HepG2 (cell line): ENCODE data around the gene SPATA33. TPM values are rescaled to one million over a fixed set of nuclear protein-coding genes. Genes with fewer than 3 reads are reported as not detected.

Experiments used
- ARNT ChIP-seq: fragments of 450-650 bp; IDR thresholded peaks from 2 replicates; pipeline ENCODE4 v1.6.1; 2017
- BRCA1 ChIP-seq: sonication (generic); formaldehyde crosslinking; IDR thresholded peaks from 2 replicates; pipeline ENCODE4 v1.4.0; 2020; ENCODE audit warnings: missing genetic modification reagents
- CBX2 ChIP-seq, 2 experiments: fragments of 200-600 bp in 1 of 2; sonication (generic); formaldehyde crosslinking in 1 of 2; IDR thresholded peaks; 2 replicates each; pipeline versions ENCODE4 v1.7.0 to v1.8.1; 2018 to 2022; ENCODE audit warnings: low read depth in 2 of 2, low read length in 1 of 2, mild to moderate bottlenecking in 1 of 2, missing genetic modification reagents in 1 of 2
- CBX5 ChIP-seq: sonication (generic); formaldehyde crosslinking; IDR thresholded peaks from 2 replicates; pipeline ENCODE4 v1.4.0; 2020; ENCODE audit warnings: missing genetic modification reagents, borderline replicate concordance
- ERF ChIP-seq: IDR thresholded peaks from 2 replicates; pipeline ENCODE4 v1.6.1; 2018; ENCODE audit warnings: missing biosample characterization, missing genetic modification reagents
- GTF2F1 ChIP-seq: fragments of 150-350 bp; IDR thresholded peaks from 2 replicates; pipeline ENCODE4 v1.6.1; 2014; ENCODE audit warnings: low read length
- HMG20A ChIP-seq: IDR thresholded peaks from 2 replicates; pipeline ENCODE4 v1.6.1; 2016; ENCODE audit warnings: borderline replicate concordance
- HMGA1 ChIP-seq: sonication (generic); formaldehyde crosslinking; conservative IDR thresholded peaks from 2 replicates; pipeline ENCODE4 v1.4.0; 2020; ENCODE audit warnings: missing genetic modification reagents
- IRF2 ChIP-seq: IDR thresholded peaks from 2 replicates; pipeline ENCODE4 v1.6.1; 2018; ENCODE audit warnings: missing genetic modification reagents, missing compliant biosample characterization
- MIXL1 ChIP-seq: IDR thresholded peaks from 2 replicates; pipeline ENCODE4 v1.6.1; 2016
- MNT ChIP-seq: fragments of 450-650 bp; IDR thresholded peaks from 2 replicates; pipeline ENCODE4 v1.6.1; 2016
- MXD4 ChIP-seq: IDR thresholded peaks from 2 replicates; pipeline ENCODE4 v1.6.1; 2016; ENCODE audit warnings: mild to moderate bottlenecking, missing biosample characterization, missing genetic modification reagents
- MYNN ChIP-seq: sonication (generic); formaldehyde crosslinking; IDR thresholded peaks from 2 replicates; pipeline ENCODE4 v1.4.0; 2020; ENCODE audit warnings: mild to moderate bottlenecking, low read depth, missing genetic modification reagents
- NAIF1 ChIP-seq: sonication (generic); formaldehyde crosslinking; IDR thresholded peaks from 2 replicates; pipeline ENCODE4 v1.5.0; 2020; ENCODE audit warnings: mild to moderate bottlenecking, missing genetic modification reagents, borderline replicate concordance
- PAX8 ChIP-seq: sonication (generic); formaldehyde crosslinking; IDR thresholded peaks from 2 replicates; pipeline ENCODE4 v1.8.0; 2022; ENCODE audit warnings: mild to moderate bottlenecking, missing genetic modification reagents, borderline replicate concordance
- PCBP1 ChIP-seq: fragments of 200-400 bp; formaldehyde crosslinking; IDR thresholded peaks from 2 replicates; pipeline ENCODE4 v1.6.1; 2017; ENCODE audit warnings: mild to moderate bottlenecking, low read depth, low read length, borderline replicate concordance
- SAP130 ChIP-seq: IDR thresholded peaks from 2 replicates; pipeline ENCODE4 v1.6.1; 2016; ENCODE audit warnings: low read depth
- SMAD1 ChIP-seq: sonication (generic); formaldehyde crosslinking; IDR thresholded peaks from 2 replicates; pipeline ENCODE4 v1.4.0; 2020; ENCODE audit warnings: missing genetic modification reagents, low read depth, mild to moderate bottlenecking, borderline replicate concordance
- SNAI1 ChIP-seq: sonication (generic); formaldehyde crosslinking; IDR thresholded peaks from 2 replicates; pipeline ENCODE4 v1.5.0; 2020; ENCODE audit warnings: mild to moderate bottlenecking, missing genetic modification reagents, borderline replicate concordance
- SNAPC4 ChIP-seq: sonication (generic); formaldehyde crosslinking; IDR thresholded peaks from 2 replicates; pipeline ENCODE4 v1.4.0; 2020; ENCODE audit warnings: mild to moderate bottlenecking, missing genetic modification reagents
- TCF7 ChIP-seq: sonication (generic); IDR thresholded peaks from 2 replicates; pipeline ENCODE4 v1.6.1; 2016; ENCODE audit warnings: antibody characterized with exemption, low read depth
- ZNF24 ChIP-seq: fragments of 450-650 bp; IDR thresholded peaks from 2 replicates; pipeline ENCODE4 v1.6.1; 2017; ENCODE audit warnings: antibody characterized with exemption, mild to moderate bottlenecking
- ZNF432 ChIP-seq: sonication (generic); formaldehyde crosslinking; IDR thresholded peaks from 2 replicates; pipeline ENCODE4 v1.5.0; 2020; ENCODE audit warnings: missing genetic modification reagents, mild to moderate bottlenecking, borderline replicate concordance
- ZNF543 ChIP-seq: sonication (generic); formaldehyde crosslinking; IDR thresholded peaks from 2 replicates; pipeline ENCODE4 v1.4.0; 2020; ENCODE audit warnings: mild to moderate bottlenecking, missing genetic modification reagents
- ZNF549 ChIP-seq: sonication (generic); formaldehyde crosslinking; IDR thresholded peaks from 2 replicates; pipeline ENCODE4 v1.5.0; 2020; ENCODE audit warnings: missing genetic modification reagents
- ZNF672 ChIP-seq: sonication (generic); formaldehyde crosslinking; IDR thresholded peaks from 2 replicates; pipeline ENCODE4 v1.8.1; 2022; ENCODE audit warnings: missing genetic modification reagents
- ZNF883 ChIP-seq: sonication (generic); formaldehyde crosslinking; IDR thresholded peaks from 2 replicates; pipeline ENCODE4 v1.5.1; 2020; ENCODE audit warnings: mild to moderate bottlenecking, missing genetic modification reagents; ENCODE audit errors: not compliant biosample characterization
- polyA plus RNA-seq, 8 experiments: library from polyadenylated mRNA; depleted of rRNA in 3 of 8; stranded (reverse) in 7 of 8; unstranded in 1 of 8; fragments of >200 nt; fragmentation: Illumina TruSeq in 4 of 8; extraction: Trizol in 4 of 8; gene quantifications; 2 replicates each; pipeline versions ENCODE4 v1.2.1 to v1.2.3, GENCODE V29; 2011 to 2016; ENCODE audit warnings: low read depth in 4 of 8, missing spikeins in 1 of 8, mixed read lengths in 1 of 8; ENCODE audit not compliant: insufficient read depth in 1 of 8
- total RNA-seq, 5 experiments: library from RNA; depleted of rRNA; stranded (reverse); fragments of >200 nt; fragmentation: Illumina TruSeq; extraction: Trizol; gene quantifications; 2 replicates each; pipeline ENCODE4 v1.2.3, GENCODE V29; 2016; ENCODE audit warnings: low read depth in 1 of 5

SPATA33 gene
- total and polyA plus RNA-seq, 2 of the 13 experiments (the other 11 are each of a cell fraction or from before 2014, with no cell fraction given): 5.7 to 11.0 TPM

GRCh38 chr16:89621698-89622409 lies 35.8 kb upstream of the SPATA33 start (continued):
- TF ChIP-seq SNAPC4 (CRISPR knock-in tag) (no peak), ZNF672 (CRISPR knock-in tag) (no peak), IRF2 (no peak), SAP130 (CRISPR knock-in tag) (0 out of 2 replicates have a peak, but pooled peaks have one; percentile 13), ZNF432 (CRISPR knock-in tag) (no peak), ZNF883 (CRISPR knock-in tag) (no peak), TCF7 (0 out of 2 replicates have a peak, but pooled peaks have one; percentile 25), BRCA1 (CRISPR knock-in tag) (no peak), MIXL1 (CRISPR knock-in tag) (no peak), HMGA1 (CRISPR knock-in tag) (no peak), NAIF1 (CRISPR knock-in tag) (no peak), PCBP1 (no peak), ARNT (no peak), ERF (CRISPR knock-in tag) (no peak), MNT (peak; percentile 72), MXD4 (no peak), ZNF549 (no peak), CBX5 (CRISPR knock-in tag) (no peak), GTF2F1 (no peak), SMAD1 (CRISPR knock-in tag) (0 out of 2 replicates have a peak, but pooled peaks have one; percentile 45), ZNF543 (CRISPR knock-in tag) (no peak), HMG20A (CRISPR knock-in tag) (no peak), ZNF24 (no peak), CBX2 (IDR thresholded peaks at IDR 0.05; ENCODE audit: low read depth, low read length) (no peak), CBX2 (CRISPR knock-in tag; IDR thresholded peaks at IDR 0.05; ENCODE audit: low read depth) (no peak), PAX8 (CRISPR knock-in tag) (no peak), SNAI1 (CRISPR knock-in tag) (no peak), MYNN (CRISPR knock-in tag) (no peak)
